ENCODE measurements around the gene OLFML1. TPM values are rescaled to one million over a fixed set of nuclear protein-coding genes. Genes with fewer than 3 reads are reported as not detected.

OLFML1 gene
- total RNA-seq, 1 donor from 2014 or later: 0.33 TPM

GRCh38 chr11:7495882-7496551 lies 10.7 kb downstream of the OLFML1 start:
- no peak for DNase-seq (ENCODE audit: low spot score)
- H3K4me1 Mint-ChIP-seq (ENCODE audit: unreplicated experiment): no peaks in the 10 kb centered on the region
- no peaks in the 10 kb centered on the region for H3K36me3 Mint-ChIP-seq (ENCODE audit: low read depth, unreplicated experiment)
- no peaks in the 10 kb centered on the region for H3K9me3 Mint-ChIP-seq (ENCODE audit: unreplicated experiment)
- H3K27me3 Mint-ChIP-seq (ENCODE audit: unreplicated experiment): no peaks in the 10 kb centered on the region
- no peak for TF ChIP-seq CTCF (IDR thresholded peaks at IDR 0.05; ENCODE audit: unreplicated experiment)
- no peak overlapping the region for H3K27ac Mint-ChIP-seq (ENCODE audit: unreplicated experiment)
- no peak overlapping the region for H3K4me3 Mint-ChIP-seq (ENCODE audit: unreplicated experiment)

GRCh38 chr11:7498193-7498592 lies 12.9 kb downstream of the OLFML1 start:
- TF ChIP-seq CTCF (IDR thresholded peaks at IDR 0.05; ENCODE audit: unreplicated experiment): no peak
- Mint-ChIP-seq H3K4me3 (ENCODE audit: unreplicated experiment) (no peak overlapping the region), H3K27ac (ENCODE audit: unreplicated experiment) (no peak overlapping the region), H3K36me3 (ENCODE audit: low read depth, unreplicated experiment) (no peaks in the 10 kb centered on the region), H3K27me3 (ENCODE audit: unreplicated experiment) (no peaks in the 10 kb centered on the region), H3K9me3 (ENCODE audit: unreplicated experiment) (no peaks in the 10 kb centered on the region), H3K4me1 (ENCODE audit: unreplicated experiment) (no peaks in the 10 kb centered on the region)
- DNase-seq (ENCODE audit: low spot score): no peak

- H3K4me3 Mint-ChIP-seq (ENCODE audit: unreplicated experiment): no peak overlapping the region
- no peak for TF ChIP-seq CTCF (IDR thresholded peaks at IDR 0.05; ENCODE audit: unreplicated experiment)
- H3K27me3 Mint-ChIP-seq (ENCODE audit: unreplicated experiment): no peaks in the 10 kb centered on the region
- no peak overlapping the region for H3K27ac Mint-ChIP-seq (ENCODE audit: unreplicated experiment)
- no peaks in the 10 kb centered on the region for H3K36me3 Mint-ChIP-seq (ENCODE audit: low read depth, unreplicated experiment)
- no peaks in the 10 kb centered on the region for H3K9me3 Mint-ChIP-seq (ENCODE audit: unreplicated experiment)
- no peaks in the 10 kb centered on the region for H3K4me1 Mint-ChIP-seq (ENCODE audit: unreplicated experiment)
- no peak for DNase-seq (ENCODE audit: low spot score)
Measured at GRCh38 chr11:7499081-7499480, 13.8 kb downstream of the OLFML1 start.

- H3K27me3 Mint-ChIP-seq (ENCODE audit: unreplicated experiment): no peaks in the 10 kb centered on the region
- H3K4me1 Mint-ChIP-seq (ENCODE audit: unreplicated experiment): no peaks in the 10 kb centered on the region
- no peak overlapping the region for H3K4me3 Mint-ChIP-seq (ENCODE audit: unreplicated experiment)
- H3K36me3 Mint-ChIP-seq (ENCODE audit: low read depth, unreplicated experiment): no peaks in the 10 kb centered on the region
- no peak overlapping the region for H3K27ac Mint-ChIP-seq (ENCODE audit: unreplicated experiment)
- no peaks in the 10 kb centered on the region for H3K9me3 Mint-ChIP-seq (ENCODE audit: unreplicated experiment)
- no peak for DNase-seq (ENCODE audit: low spot score)
- TF ChIP-seq CTCF (IDR thresholded peaks at IDR 0.05; ENCODE audit: unreplicated experiment): no peak
Measured at GRCh38 chr11:7500251-7500650, 14.9 kb downstream of the OLFML1 start.

GRCh38 chr11:7501251-7501650 lies 15.9 kb downstream of the OLFML1 start:
- no peaks in the 10 kb centered on the region for H3K36me3 Mint-ChIP-seq (ENCODE audit: low read depth, unreplicated experiment)
- no peaks in the 10 kb centered on the region for H3K9me3 Mint-ChIP-seq (ENCODE audit: unreplicated experiment)
- H3K4me1 Mint-ChIP-seq (ENCODE audit: unreplicated experiment): no peaks in the 10 kb centered on the region
- H3K27ac Mint-ChIP-seq (ENCODE audit: unreplicated experiment): no peak overlapping the region
- TF ChIP-seq CTCF (IDR thresholded peaks at IDR 0.05; ENCODE audit: unreplicated experiment): no peak
- peaks cover 2% of the 10 kb centered on the region for H3K27me3 Mint-ChIP-seq (ENCODE audit: unreplicated experiment)
- no peak overlapping the region for H3K4me3 Mint-ChIP-seq (ENCODE audit: unreplicated experiment)
- no peak for DNase-seq (ENCODE audit: low spot score)

All from endothelial cell (in vitro differentiated cells).